Measurements from ENCODE around the gene ERFL.

- no peak for TF ChIP-seq CTCF (IDR thresholded peaks at IDR 0.05; ENCODE audit: borderline replicate concordance, extremely low read depth, low read length, poor library complexity, severe bottlenecking)
- no peak for TF ChIP-seq EZH2 (IDR thresholded peaks at IDR 0.05; ENCODE audit: borderline replicate concordance, low read depth, low read length, severe bottlenecking)
Observed at GRCh38 chr19:41920882-41921576, 7.2 kb downstream of the ERFL start.
